Right lung (tissue), 5 donors: ENCODE data around the gene ARHGAP32. TPM values are rescaled to one million over a fixed set of nuclear protein-coding genes. Genes with fewer than 3 reads are reported as not detected.
"Not testable (repeated sequence)": the region's sequence is repeated elsewhere in the genome, so short reads cannot be mapped to it uniquely, and the experiment has no call there.

Experiments used
- DNase-seq, 2 donors: peaks; one replicate each; pipeline ENCODE4 v3.0.0-alpha.2; 2013
- polyA plus RNA-seq, 5 donors: library from polyadenylated mRNA; unstranded; fragments of 120-200 nt; gene quantifications; one replicate each; pipeline versions ENCODE4 v1.2.1 to v1.2.3, GENCODE V29; 2013; ENCODE audit warnings: inconsistent platforms in 1 of 5, low replicate concordance in 1 of 5; ENCODE audit not compliant: insufficient read length in 5 of 5, insufficient read depth in 1 of 5

Gene ARHGAP32
- polyA plus RNA-seq, 5 donors = 11.2 to 17.5 (median 14.5) TPM

GRCh38 chr11:129204150-129204838 lies 12.2 kb upstream of the ARHGAP32 start:
- DNase-seq = no peak

GRCh38 chr11:129202646-129203045 lies 10.5 kb upstream of the ARHGAP32 start:
- no peak for DNase-seq

- no peak for DNase-seq
These were observed 3.6 kb upstream of the ARHGAP32 start for GRCh38 chr11:129195682-129196081.

- peak; percentile 23 to 28 for DNase-seq
These were observed 476 bp downstream of the ARHGAP32 start for GRCh38 chr11:129191649-129192048.

- no peak for DNase-seq
These were observed 2.0 kb downstream of the ARHGAP32 start for GRCh38 chr11:129190087-129190486.

GRCh38 chr11:129189646-129190045 lies 2.5 kb downstream of the ARHGAP32 start:
- DNase-seq = no peak

- not testable (repeated sequence) for DNase-seq
These were observed 7.0 kb downstream of the ARHGAP32 start for GRCh38 chr11:129185082-129185481.

- DNase-seq = no peak
These were observed 7.5 kb downstream of the ARHGAP32 start for GRCh38 chr11:129184581-129184980.

GRCh38 chr11:129167315-129167714 lies 24.8 kb downstream of the ARHGAP32 start:
- no peak for DNase-seq

GRCh38 chr11:129163714-129164164 lies 28.4 kb downstream of the ARHGAP32 start:
- no peak for DNase-seq

- DNase-seq = not testable (repeated sequence)
These were observed 35.0 kb downstream of the ARHGAP32 start for GRCh38 chr11:129157080-129157479.

GRCh38 chr11:129155745-129156144 lies 36.4 kb downstream of the ARHGAP32 start:
- no peak for DNase-seq

- DNase-seq = no peak
These were observed 43.6 kb downstream of the ARHGAP32 start for GRCh38 chr11:129148487-129148886.

- no peak for DNase-seq
These were observed 45.9 kb downstream of the ARHGAP32 start for GRCh38 chr11:129146191-129146590.

GRCh38 chr11:129145276-129145675 lies 46.8 kb downstream of the ARHGAP32 start:
- DNase-seq = no peak

GRCh38 chr11:129144256-129144655 lies 47.9 kb downstream of the ARHGAP32 start:
- DNase-seq = no peak

GRCh38 chr11:129143335-129143734 lies 48.8 kb downstream of the ARHGAP32 start:
- DNase-seq = no peak

GRCh38 chr11:129141748-129142523 lies 50.2 kb downstream of the ARHGAP32 start:
- DNase-seq = no peak

- no peak for DNase-seq
These were observed 60.8 kb downstream of the ARHGAP32 start for GRCh38 chr11:129131316-129131715.

- DNase-seq = not testable (repeated sequence)
These were observed 63.1 kb downstream of the ARHGAP32 start for GRCh38 chr11:129128881-129129620.

- DNase-seq = no peak
These were observed 73.1 kb downstream of the ARHGAP32 start for GRCh38 chr11:129119036-129119435.

- peak; percentile 48 to 54 for DNase-seq
These were observed 74.4 kb downstream of the ARHGAP32 start for GRCh38 chr11:129117595-129118350.
